Breast epithelium (tissue), 4 donors: Measurements from ENCODE around the gene DENND1C. TPM values are rescaled to one million over a fixed set of nuclear protein-coding genes. Genes with fewer than 3 reads are reported as not detected.

Experiments
- DNase-seq, 2 donors: peaks; one replicate each; pipeline ENCODE4 v3.0.0-alpha.2; 2019; ENCODE audit warnings: low spot score in 2 of 2
- H3K27ac ChIP-seq, 2 donors: fragments of 200-600 bp; sonication (generic) in 1 of 2; one replicate each; pipeline ENCODE4 v1.5.1; 2016 to 2019; ENCODE audit warnings: mild to moderate bottlenecking in 1 of 2
- H3K27me3 ChIP-seq, 2 donors: fragments of 200-600 bp; sonication (generic) in 1 of 2; one replicate each; pipeline versions ENCODE4 v1.5.1 to v1.6.0; 2017 to 2019; ENCODE audit warnings: control low read depth in 1 of 2, mild to moderate bottlenecking in 1 of 2
- H3K36me3 ChIP-seq: fragments of 200-600 bp; one replicate; pipeline ENCODE4 v1.5.1; 2019
- H3K4me1 ChIP-seq, 2 donors: fragments of 200-600 bp; sonication (generic); one replicate each; pipeline ENCODE4 v1.5.1; 2016 to 2019; ENCODE audit warnings: control low read depth in 1 of 2
- H3K4me3 ChIP-seq, 3 donors: fragments of 200-600 bp; sonication (generic); 1 replicate in 2 of 3; 2 replicates in 1 of 3; pipeline ENCODE4 v1.5.1; 2016 to 2019; ENCODE audit warnings: mild to moderate bottlenecking in 3 of 3, moderate library complexity in 2 of 3
- H3K9me3 ChIP-seq, 2 donors: fragments of 200-600 bp; sonication (generic) in 1 of 2; one replicate each; pipeline ENCODE4 v1.5.1; 2016 to 2019; ENCODE audit warnings: control low read depth in 1 of 2
- CTCF ChIP-seq, 3 donors: fragments of 450-650 bp; IDR thresholded peaks; one replicate each; pipeline ENCODE4 v1.5.1; 2016 to 2017; ENCODE audit warnings: antibody characterized with exemption in 3 of 3, mild to moderate bottlenecking in 3 of 3, moderate library complexity in 3 of 3
- POLR2A ChIP-seq: fragments of 450-650 bp; IDR thresholded peaks from one replicate; pipeline ENCODE4 v1.6.1; 2016; ENCODE audit warnings: antibody characterized with exemption, mild to moderate bottlenecking, moderate library complexity
- POLR2AphosphoS5 ChIP-seq, 3 donors: sonication (generic); formaldehyde crosslinking; IDR thresholded peaks; one replicate each; pipeline ENCODE4 v1.6.1; 2017; ENCODE audit warnings: antibody characterized with exemption in 3 of 3
- intact Hi-C: fragments of 100-400 bp; cut with DNase I; formaldehyde crosslinking; loops from one replicate; pipeline ENCODE4 v1.15.1; 2023; ENCODE audit warnings: low total_unique reads
- total RNA-seq, 3 donors: library from RNA; depleted of rRNA; stranded (reverse); fragments of >200 nt; gene quantifications; one replicate each; pipeline ENCODE4 v1.1.0, GENCODE V29; 2016

The DENND1C gene
- total RNA-seq, 3 donors from 2014 or later: 1.3 to 3.2 (median 2.5) TPM

DNA sequence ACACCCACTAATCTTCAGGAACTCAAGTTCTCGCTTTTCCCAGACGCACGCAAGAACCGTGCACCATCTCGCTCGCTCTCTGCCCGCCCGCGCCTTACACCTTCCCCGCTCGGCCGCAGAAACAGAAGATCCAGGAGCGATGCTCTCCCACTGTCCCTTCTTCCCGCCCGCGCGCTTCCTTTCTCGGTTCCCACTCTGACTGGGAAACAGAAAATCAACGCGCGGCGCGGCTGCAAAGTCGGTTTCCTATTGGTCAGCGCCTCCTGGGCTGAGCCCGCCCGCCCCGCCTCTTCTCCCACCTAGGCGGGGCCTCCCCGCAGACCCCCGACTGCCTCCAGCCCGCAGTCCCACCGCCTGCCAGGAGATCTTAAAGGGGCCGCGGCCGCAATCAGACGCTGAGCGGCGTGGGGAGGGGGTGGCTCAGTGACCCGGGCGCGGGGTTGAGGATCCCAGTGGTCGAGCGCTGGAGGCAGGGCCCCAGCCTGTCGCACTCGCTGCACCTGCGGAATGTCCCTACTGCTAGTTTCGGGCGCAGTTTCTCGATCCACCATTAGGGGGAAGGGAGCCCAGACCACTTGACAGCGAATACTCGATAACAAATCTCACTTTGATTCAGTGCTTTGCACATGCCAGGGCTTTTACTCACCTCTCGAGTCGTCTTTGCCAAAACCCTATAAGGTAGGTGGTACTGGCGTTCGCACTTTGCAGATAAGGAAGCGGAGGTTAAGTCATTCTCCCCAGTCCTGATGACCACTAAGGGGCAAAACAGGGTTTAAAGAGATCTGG, 21.3 kb downstream of the DENND1C start:
- peaks cover 4 to 5% of the 10 kb centered on the region in 2 donors for H3K4me1 ChIP-seq
- H3K9me3 ChIP-seq: no peaks in the 10 kb centered on the region
- peak overlapping the region; percentile 59 to 96 (median 80) for H3K4me3 ChIP-seq
- intact Hi-C loops: no loop called here
- H3K27me3 ChIP-seq: peaks cover 0 to 5% of the 10 kb centered on the region in 2 donors
- peak overlapping the region; percentile 87 to 91 for H3K27ac ChIP-seq
- H3K36me3 ChIP-seq: no peaks in the 10 kb centered on the region
- DNase-seq: peak; percentile 92 to 97
- TF ChIP-seq CTCF (IDR thresholded peaks at IDR 0.05): peak; percentile 69 to 84 (median 82)
- peak in 2 of 3 donors; percentile 41 to 65 for TF ChIP-seq POLR2AphosphoS5 (IDR thresholded peaks at IDR 0.05)
- TF ChIP-seq POLR2A: no peak

GRCh38 chr19:6459262-6460098, 22.1 kb downstream of the DENND1C start, which contains the start of gene SLC25A23:
SLC25A23 (minus strand) TSS chr19:6459792; CDS start chr19:6459628, 164 bp downstream.
- Histone ChIP-seq H3K4me1 (peaks cover 0 to 4% of the 10 kb centered on the region in 2 donors), H3K27me3 (peaks cover 0 to 4% of the 10 kb centered on the region in 2 donors), H3K27ac (peak within 1 kb of the TSS; percentile 87 to 91), H3K36me3 (peaks cover under 1% of the 10 kb centered on the region), H3K9me3 (peaks cover 0 to 2% of the 10 kb centered on the region in 2 donors), H3K4me3 (peak within 1 kb of the TSS; percentile 59 to 96 (median 80))
- intact Hi-C loops: no loop called here
- DNase-seq: peak; percentile 38 to 64
- no peak for TF ChIP-seq POLR2AphosphoS5 (IDR thresholded peaks at IDR 0.05)
- TF ChIP-seq POLR2A: no peak
- TF ChIP-seq CTCF (IDR thresholded peaks at IDR 0.05): no peak

GRCh38 chr19:6458695-6459261, 22.8 kb downstream of the DENND1C start:
- TF ChIP-seq CTCF (IDR thresholded peaks at IDR 0.05): no peak
- TF ChIP-seq POLR2A: no peak
- no peak for TF ChIP-seq POLR2AphosphoS5 (IDR thresholded peaks at IDR 0.05)
- Histone ChIP-seq H3K27ac (peak overlapping the region; percentile 40 to 57), H3K9me3 (peaks cover 7 to 9% of the 10 kb centered on the region in 2 donors), H3K36me3 (peaks cover 8% of the 10 kb centered on the region), H3K27me3 (no peaks in the 10 kb centered on the region), H3K4me1 (peaks cover 0 to 4% of the 10 kb centered on the region in 2 donors), H3K4me3 (peak overlapping the region; percentile 59 to 96 (median 80))
- DNase-seq: no peak
- intact Hi-C loops: no loop called here

DNA sequence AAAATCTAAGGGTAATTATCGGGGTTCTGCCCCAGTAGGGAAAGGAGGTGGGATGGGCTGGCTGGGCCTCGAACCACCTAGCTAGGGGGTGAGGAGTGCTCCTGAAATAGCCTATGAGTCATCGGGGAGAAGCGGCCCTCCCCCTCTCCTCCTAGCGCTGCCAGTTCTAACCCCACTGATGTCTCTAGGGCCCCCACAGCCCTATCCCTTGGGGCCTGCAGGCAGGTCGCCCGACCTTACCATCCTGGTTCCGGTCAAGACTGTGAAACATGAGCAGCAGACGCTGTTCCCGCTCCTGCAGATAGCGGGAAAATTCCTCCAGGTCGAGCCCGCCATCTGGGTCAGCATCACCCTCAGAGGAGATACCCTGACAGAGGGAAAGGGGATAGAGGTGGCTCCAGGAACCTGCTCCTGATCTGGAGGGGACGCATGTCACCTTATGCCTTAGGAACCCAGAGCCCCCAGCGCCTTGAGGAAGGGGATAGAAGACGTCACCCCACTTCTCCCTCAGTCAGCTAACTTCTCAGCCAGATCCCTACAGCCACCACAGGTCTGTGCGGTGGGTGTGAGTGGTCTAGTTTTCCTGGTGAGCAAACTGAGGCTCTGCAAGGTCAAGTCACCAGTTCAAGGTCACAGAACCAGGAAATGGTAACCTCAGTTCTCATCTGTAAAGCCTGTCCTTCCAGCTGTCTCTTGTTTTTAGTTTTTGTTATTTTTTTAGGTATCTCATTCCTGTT, 23.5 kb downstream of the DENND1C start:
- no peak for TF ChIP-seq POLR2AphosphoS5 (IDR thresholded peaks at IDR 0.05)
- TF ChIP-seq POLR2A: no peak
- no peak for TF ChIP-seq CTCF (IDR thresholded peaks at IDR 0.05)

More for the DNA sequence above, 23.5 kb downstream of the DENND1C start:
- Histone ChIP-seq H3K27me3 (no peaks in the 10 kb centered on the region), H3K4me1 (peaks cover 0 to 4% of the 10 kb centered on the region in 2 donors), H3K27ac (no peak overlapping the region), H3K36me3 (peaks cover 12% of the 10 kb centered on the region), H3K4me3 (peak overlapping the region in 1 of 3 donors; percentile 96), H3K9me3 (peaks cover 10 to 12% of the 10 kb centered on the region in 2 donors)
- intact Hi-C loops: no loop called here
- DNase-seq: no peak
